ENCODE results near the gene STK33.

DNA sequence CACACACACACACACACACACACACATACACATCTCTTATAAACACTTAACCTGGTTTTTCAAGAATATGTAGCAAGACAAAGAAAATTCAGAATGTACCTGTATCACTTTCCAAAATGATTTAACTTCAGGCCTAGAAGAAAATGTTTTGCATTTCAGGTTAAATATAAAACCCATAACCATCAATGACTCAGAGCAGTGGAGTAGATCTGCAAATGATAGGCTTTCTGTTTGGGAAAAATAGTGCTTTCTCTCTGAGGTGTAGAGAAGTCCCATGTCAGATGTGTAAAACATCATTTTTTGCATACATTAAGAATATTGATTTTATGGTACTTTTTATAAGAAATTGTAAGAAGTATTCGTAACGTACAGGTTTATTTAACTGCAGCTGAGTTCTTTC is 116.9 kb downstream of the STK33 start:
- TF ChIP-seq TAF1 (IDR thresholded peaks at IDR 0.05; ENCODE audit: low read depth) (no peak), YY1 (IDR thresholded peaks at IDR 0.05; ENCODE audit: low read depth) (no peak), EGR1 (IDR thresholded peaks at IDR 0.05) (no peak)
- TF ChIP-seq, protein P1, sequence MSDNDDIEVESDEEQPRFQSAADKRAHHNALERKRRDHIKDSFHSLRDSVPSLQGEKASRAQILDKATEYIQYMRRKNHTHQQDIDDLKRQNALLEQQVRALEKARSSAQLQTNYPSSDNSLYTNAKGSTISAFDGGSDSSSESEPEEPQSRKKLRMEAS (IDR thresholded peaks at IDR 0.05), result no peak

All from Ishikawa (cell line).